ENCODE results near the gene INPP5E.

INPP5E gene

DNA sequence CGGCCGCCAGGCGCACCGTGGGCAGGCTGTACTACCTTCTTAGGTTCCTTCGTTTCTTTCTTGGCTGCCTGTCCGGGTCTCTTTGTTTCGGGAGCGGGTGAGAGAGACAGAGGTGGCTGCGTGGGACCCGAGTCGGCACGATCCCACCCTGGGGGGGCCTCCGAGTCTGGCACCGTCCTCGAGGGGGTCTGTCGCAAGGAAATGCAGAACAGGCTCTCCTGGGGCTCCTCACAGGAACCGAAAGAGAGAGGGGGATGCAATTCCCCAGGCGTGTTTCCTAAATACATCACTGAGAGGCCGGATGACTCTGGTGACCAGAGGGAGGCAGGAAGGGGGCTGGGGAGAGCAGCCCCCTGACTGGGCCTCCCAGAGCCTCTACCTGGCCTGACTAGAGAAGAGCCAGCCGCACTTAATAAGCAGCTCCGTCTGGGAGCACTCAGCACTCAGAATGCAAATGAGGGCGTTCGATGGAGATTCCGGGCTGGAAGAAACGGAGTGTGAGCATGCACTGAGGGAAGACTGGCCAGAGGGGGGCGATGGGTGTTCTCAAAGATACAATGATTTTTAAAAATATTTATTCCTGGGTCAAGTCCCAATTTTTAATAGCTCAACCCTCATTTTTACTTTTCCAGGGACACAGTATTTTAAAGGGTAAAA lies 11.7 kb upstream of the INPP5E start:
- DNase-seq (ENCODE audit: low read depth, low spot score), result no peak

DNA sequence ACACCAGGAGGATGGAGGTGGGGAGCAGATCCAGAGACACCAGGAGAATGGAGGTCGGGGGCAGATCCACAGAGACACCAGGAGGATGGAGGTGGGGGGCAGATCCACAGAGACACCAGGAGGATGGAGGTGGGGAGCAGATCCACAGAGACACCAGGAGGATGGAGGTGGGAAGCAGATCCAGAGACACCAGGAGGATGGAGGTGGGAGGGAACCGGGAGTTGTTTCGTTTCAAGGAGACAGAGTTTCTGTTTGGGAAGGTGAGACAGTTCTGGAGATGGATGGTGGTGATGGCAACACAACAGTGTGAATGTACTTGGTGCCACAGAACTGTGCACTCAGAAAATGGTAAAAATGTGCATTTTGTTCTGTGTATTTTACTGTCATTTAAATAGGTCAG lies 9.0 kb upstream of the INPP5E start:
- DNase-seq (ENCODE audit: low read depth, low spot score), result no peak

DNA sequence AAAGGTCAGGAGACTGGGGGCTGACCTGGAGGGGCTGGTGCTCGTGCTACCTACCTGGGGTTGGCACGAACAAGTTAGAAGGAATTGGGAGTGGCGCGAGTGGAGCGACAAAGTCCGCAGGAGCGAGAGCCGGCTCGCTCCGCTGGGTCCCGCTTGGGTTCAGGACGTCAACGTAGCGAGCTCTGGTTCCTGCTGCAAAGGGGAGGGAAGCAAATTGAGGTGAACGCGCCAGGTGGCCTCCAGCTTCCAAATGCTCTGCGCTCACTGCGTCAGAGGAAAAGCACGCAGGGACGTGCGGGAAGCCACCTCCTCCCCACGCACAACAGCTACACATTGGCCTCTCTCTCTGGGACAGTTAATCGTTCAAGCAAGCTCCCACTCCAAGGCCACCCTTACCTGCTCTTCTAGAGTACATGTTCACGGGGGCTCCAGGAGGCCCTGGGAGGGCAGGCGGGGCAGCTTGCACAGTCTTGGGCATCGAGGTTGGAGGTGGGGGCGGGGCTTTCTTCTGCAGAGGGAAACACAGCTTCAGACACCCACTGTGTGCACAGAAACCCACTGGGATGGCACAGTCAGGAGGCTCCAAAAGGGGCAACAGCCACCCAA lies 7.6 kb upstream of the INPP5E start:
- no peak for DNase-seq (ENCODE audit: low read depth, low spot score)

DNA sequence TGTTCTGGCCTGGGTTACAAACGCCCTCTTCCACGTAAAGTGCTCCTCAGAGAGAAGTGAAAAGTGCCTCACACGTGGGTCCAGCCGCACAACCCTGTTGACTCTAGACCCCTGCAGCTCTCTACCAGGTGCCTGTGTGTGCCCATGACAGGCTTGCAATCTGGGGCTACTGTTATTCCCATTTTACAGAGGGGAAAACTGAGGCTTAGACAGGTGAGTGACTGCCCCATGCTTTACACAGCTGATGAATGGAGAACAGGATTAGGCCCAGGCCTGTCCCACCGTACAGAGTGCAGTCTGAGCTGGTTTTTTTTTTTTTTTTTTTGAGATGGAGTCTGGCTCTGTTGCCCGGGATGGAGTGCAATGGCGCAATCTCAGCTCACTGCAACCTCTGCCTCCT lies 6.2 kb upstream of the INPP5E start:
- no peak for DNase-seq (ENCODE audit: low read depth, low spot score)

DNA sequence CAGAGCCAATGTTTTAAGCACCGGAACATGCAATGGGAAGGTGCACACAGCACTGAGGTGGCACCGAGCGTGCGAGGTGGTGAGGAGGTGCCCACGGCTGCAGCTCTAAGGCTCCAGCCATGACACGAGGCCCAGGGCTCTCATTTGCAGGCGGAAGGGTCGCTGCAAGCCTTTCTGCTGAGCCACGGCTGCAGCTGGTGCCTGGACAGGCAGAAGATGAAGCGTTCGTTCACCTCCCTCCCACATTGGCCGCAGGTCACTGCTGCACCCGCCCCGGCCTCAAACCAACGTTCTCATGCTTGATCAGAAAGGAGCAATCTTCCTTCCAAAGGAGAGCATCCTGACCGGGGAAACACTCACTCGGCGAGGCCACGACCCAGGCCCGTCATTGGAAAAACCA lies 4.5 kb upstream of the INPP5E start:
- DNase-seq (ENCODE audit: low read depth, low spot score), result no peak

DNA sequence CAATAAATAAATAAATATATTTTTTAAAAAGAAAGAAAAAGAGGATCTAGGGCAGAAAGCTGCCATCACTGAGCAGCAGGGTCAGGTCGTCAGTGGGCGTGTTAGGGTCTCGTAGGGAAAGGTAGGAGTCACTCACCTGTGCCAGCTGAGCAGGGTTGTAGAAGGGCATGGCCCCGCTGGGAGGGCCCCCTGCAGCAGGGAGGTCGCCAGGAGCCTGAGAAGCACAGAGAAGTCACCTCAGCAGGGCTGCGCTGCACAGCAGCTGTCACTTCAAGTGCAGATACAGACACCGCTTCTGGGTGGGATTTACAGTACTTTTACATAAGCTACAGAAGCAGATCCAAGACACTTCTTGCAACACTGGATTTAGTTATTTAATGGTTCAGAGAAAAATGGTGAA lies 4.0 kb upstream of the INPP5E start:
- no peak for DNase-seq (ENCODE audit: low read depth, low spot score)

DNA sequence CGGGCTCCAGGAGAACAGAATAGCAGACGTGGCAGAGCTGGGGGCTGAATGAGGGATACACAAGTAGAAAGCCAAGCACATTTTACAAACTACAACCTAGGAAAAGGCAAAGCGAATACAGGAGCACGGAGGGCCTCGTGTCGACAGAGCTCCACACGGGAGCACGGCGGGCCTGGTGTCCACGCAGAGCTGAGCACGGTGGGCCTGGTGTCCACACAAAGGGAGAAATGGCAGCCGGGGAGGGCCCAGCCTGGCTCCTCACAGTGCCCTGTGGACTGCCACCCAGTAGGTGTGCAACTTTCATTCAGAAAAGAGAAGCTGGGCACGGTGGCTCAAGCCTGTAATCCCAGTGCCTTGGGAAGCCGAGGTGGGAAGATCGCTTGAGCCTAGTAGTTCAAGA lies 3.4 kb upstream of the INPP5E start:
- no peak for DNase-seq (ENCODE audit: low read depth, low spot score)

DNA sequence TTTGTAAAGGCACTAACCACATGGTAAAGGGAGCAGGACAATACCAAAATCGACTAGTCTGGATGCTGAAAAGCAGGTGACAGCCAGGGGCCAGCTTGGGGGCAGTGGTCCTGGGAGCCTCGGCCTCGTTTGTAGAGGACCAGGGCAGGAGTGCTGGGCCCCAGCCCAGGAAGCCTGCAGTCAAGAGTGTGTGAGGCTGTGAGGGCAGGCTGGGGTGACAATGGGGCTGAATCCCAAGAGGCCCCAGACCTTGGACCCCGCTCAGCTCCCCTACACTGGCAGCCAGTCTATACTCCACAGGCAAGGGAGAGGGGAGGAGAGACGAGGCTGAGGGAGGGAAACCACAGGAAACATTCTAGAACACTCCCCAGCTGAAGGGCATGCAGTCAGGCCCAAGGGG lies 2.6 kb upstream of the INPP5E start:
- no peak for DNase-seq (ENCODE audit: low read depth, low spot score)

DNA sequence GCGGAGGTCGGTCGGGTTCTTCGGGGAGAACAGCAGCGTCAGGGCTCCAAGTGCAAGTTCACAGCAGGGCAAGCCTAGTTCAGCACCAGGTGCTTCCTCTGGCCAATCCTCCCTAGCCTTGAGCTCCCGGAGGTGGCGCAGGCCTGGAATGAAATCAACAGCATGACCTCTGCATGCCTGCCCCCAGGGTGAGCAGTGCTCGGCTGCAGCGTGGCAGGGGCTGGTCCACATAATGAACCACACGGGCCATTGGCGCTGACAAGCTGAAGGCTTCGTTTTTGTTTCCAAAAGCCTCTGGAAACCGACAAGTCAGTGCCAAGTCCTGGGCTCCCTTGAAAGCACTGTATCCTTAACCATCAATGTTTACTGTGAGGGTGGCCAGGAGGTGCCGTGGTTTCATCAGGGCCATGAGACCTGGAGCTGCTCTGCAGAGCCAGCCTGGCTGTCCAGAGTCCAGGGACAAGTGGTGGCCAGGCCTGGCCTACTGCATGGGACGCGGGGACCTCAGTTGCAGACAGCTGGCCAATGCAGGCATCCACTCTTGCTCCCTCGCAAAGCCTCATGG lies 2.1 kb upstream of the INPP5E start:
- no peak for DNase-seq (ENCODE audit: low read depth, low spot score)

DNA sequence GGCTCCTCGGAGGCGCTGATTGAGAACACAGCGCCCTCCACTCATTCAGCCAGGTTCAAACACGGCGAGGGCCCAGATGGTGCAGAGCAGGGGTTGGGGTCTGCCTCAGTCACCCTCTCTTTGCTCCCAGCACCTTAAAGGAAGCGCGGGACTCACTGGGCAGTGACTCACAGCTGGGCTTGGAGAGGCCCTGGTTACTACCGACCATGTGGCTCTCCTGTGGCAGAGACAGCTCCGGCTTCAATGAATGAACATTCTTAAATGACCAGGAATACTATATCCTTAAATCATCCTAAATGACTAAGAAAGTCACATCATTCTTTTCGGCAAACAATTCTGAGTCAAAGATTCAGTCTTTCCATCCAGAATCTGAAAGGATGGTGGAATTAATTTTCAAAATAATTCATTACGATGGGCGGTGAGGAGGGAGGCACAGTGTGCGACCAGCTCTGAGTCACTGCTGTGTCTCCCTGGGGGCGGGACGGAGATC lies 1.6 kb upstream of the INPP5E start:
- no peak for DNase-seq (ENCODE audit: low read depth, low spot score)

DNA sequence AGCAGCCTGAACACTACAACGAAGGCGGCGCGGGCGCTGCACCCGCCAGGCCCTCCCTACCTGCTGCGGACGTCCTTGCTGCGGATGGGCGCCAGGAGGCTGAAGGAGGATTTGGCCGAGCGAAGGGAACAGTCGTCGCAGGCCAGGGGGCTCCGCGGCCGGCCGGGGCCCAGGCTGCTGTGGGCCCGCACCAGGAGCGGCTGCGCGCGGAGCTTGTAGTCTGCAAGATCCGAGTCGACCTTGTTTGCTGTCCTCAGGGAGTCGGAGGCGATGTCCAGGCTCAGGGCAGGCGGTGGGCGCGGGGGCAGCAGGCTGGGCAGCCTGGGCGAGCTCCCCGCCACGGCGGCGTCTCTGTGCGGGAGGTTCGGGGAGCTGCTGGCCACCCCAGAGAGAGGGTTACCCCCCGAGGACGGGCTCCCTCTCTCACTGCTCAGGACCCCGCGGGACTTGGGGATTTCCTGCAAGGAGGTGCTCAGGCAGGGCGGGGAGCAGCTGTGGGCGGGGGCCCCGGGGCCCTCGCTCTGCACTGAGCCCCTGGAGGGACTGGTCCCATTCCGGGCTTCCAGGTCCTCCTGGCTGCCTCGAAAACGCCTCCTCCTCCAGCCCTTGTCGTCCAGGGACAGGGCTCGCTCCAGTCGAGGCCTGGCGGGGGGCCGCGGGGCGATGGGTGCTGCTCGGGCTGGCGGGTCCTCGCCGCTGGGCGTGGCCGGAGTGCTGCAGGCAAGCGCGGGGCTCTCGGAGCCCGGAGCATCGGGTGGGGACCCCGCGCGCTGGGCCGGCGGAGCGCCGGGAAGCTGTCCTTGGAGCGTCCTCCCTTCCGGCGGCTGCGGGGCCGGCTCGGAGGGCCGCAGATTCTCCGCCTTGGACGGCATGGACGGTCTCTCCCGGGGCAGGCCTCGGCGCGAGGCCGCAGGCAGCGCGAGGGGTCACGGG lies 831 bp downstream of the INPP5E start:
- DNase-seq (ENCODE audit: low read depth, low spot score), result peak; percentile 43

DNA sequence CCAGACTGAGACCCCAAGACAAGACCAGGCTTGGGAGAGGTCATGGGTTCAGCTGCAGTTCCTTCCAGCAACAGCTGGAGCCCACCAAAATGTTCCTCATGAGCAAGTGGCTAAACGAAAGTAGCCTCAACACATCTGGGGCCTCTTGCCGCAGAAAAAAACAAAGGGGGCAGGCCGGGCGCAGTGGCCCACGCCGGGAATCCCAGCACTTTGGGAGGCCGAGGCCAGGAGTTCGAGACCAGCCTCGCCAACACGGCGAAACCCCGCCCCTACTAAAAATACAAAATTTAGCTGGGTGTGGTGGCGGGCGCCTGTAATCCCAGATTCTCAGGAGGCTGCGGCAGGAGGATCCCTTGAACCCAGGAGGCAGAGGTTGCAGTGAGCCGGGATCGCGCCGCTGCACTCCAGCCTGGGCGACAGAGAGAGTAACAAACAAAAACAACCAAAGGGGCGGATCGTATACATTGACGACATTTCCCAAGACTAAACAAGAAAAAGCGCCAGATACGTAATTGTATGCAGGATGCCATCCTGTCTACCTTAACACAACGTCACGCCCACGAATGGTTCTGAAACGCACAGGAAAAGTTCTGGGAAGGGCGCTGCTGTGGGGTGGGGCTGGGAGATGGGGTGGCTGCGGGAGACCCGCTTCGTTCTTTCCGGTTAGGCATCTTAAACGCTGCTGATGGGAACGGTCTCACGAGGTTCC lies 1.7 kb downstream of the INPP5E start:
- DNase-seq (ENCODE audit: low read depth, low spot score), result no peak

DNA sequence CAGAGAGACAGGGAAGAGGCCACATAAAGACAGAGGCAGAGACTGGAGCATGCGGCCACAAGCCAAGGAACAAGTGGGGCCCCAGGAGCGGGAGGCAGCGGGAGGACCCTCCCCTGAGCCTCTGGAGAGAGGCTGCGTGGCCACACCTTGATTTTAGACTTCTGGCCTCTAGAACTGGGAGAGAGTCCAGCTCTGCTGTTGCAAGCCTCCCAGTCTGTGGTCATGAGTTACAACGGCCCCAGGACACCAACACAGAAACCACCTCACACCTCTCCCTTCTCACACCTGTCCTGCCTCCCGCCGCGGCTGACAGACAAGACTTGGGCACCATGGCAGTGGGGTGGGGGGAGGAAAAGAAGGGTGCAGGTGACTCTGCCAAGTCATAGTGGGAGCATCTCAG lies 2.2 kb downstream of the INPP5E start:
- DNase-seq (ENCODE audit: low read depth, low spot score), result no peak

DNA sequence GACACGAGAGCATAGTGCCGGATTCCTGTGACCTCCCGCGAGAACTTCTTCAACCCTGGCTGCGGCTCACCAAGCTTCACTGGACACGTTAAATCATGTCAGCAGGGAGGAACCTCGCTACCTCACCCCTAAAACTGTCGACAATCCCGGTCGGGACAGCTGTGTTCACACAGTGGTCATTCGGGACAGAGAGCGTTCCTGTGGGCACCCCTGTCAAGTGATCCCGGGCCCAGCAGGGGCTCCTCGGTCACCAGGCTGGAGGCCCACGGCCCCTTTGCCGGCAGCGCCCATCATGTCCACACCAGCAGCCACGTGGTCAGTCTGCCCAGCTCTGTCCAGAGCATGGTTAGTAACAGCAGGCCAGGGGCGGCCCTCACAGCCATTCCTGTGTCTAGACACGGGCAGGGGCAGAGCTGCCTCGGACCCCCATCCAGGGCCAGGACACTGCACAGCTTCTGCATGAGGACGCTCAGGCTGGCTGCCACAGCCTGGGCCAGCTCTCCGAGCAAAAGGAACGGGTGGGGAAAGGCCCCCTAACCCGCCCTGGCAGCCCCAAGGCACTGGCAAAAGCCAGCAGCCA lies 3.5 kb downstream of the INPP5E start:
- no peak for DNase-seq (ENCODE audit: low read depth, low spot score)

DNA sequence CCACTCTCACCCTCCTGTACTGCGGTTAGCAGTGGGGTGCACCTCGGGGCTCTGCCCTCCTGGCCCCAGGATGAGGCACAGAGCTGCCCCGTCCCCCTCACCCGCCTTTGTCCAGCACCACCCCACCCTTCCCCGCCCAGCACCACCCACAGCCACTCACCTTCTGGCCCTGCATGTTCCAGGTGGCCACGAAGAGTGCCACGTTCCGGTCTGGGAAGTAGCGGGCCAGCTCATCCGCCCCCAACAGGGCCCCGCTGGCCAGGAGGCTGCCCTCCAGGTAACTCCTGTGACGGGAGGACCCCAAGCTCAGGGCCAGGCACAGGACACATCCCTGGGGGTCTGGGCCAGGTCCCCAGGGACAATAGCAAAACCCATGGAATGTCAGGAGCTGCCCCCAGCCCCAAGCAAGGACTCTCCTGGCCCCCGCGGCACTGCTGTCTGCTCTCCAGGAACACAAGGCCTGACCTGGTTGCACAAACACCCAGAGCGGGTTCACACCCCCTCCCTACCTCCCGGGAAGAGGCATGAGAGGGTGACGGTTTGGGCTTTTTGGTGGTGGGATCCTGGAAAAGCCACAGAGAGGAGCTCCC lies 5.0 kb downstream of the INPP5E start:
- no peak for DNase-seq (ENCODE audit: low read depth, low spot score)

DNA sequence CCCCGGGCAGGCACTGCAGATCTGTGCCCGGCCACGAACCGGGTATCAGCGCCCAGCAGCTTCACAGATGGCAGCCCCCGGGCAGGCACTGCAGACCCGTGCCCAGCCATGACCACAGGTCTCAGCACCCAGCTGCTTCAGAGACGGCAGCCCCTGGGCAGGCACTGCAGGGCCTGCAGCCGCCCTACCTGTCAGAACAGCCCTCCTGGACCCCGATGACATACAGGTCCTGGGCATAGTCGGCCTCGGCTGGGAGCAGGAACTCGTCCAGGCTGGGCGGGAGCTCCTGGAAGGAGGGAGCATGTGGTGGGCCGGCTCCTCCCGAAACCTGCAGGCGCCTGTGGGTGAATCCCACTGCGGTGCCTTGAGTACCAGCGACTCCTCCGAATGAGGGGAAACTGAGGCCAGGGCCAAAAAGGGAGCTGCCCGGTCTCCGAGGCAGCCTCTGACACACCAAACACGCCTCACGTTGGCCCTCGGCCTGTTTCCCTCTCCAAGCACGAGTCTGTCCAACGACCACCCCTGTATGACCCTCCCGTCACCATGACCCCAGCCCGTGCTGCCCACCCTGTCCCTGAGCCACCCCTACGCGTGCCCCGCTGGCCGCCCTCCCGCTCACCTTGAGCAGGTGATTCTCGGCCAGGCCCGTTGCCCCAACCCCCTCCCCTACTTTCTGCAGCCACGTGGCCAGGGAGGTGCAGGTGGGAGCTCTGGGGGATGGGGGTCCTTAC lies 5.6 kb downstream of the INPP5E start:
- DNase-seq (ENCODE audit: low read depth, low spot score), result no peak

DNA sequence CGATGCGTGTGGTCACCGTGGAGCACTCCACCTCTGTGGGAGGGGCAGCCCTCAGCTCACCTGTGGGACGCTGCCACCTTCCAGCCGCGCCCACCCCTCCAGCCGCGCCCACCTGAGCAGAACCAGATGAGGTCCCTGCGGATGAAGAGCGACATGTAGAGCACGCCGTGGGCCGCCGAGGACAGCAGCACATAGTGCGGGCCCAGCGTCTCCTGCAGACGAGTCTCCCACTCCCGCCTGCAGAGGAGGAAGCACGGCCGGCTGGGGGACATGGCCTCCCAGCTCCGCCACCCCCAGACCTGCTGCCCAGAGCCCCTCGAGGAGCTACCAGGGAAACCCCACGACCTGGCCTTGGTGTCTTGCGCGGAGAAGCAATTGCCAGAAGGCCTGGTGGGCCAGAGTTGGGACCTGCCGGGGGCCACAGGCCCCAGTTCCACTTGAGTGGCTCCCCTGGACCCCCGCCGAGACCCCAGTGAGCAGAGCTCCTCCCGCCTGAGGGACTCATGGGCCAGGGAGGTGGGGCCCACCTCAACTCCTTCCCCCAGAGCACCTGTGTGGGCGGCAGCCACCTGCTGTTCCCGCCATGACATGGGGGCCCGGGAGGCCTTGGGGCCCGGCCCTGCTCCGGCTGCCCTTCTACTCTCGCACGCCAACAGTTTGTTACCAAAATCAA lies 6.5 kb downstream of the INPP5E start:
- DNase-seq (ENCODE audit: low read depth, low spot score), result no peak

DNA sequence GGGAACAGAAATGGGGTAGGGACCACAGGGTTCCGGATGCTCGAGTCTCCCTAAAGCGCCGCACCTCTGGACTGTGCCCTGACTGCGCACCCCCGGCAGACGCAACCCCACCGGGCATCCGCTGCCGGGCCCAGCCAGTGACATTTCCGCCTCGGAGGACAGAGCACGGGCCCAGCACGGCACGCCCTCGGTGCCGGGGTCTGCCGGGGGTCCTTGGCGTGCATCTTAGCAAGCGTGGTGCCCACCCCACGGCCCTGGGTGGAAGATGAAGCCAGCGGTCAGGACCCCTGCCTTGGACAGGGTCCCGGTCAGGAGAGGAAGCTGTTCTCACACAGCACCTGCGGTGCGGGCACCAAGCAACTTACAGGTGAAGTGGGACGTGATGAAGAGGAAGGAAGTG lies 7.1 kb downstream of the INPP5E start:
- DNase-seq (ENCODE audit: low read depth, low spot score), result no peak

DNA sequence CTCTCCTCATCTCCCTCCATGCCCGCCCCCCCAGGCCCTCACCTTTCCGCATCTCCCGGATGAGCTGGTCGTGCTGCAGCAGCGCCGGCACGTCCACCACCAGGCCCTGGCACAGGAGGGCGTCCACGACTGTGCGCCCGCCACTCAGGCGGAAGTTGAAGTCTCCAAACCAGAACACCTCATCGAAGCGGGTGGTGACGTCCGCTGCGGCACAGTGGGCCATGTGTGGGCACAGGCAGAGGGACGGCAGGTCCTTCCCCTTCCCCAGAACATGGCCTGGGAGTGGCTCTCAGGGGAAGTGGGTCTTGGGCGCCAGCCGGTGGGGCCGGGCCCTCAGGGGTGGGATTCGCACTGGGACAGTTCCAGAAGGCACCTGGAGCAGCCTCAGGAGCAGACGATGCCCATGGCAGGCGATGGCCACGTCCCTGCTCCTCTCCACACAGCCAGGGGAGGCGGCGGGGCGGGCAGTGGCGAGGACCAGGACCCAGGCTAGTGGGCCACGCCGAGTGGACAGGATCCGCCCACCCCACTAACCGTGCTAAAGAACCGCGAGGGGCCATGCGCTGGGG lies 7.8 kb downstream of the INPP5E start:
- DNase-seq (ENCODE audit: low read depth, low spot score), result no peak

Measured in activated CD4-positive, CD25-positive, alpha-beta regulatory T cell treated with anti-CD3 and anti-CD28 coated beads, Interleukin-2, amount 50 U/mL, for 16 hours (primary cell).